ENCODE results near the gene NEU1.

DNA sequence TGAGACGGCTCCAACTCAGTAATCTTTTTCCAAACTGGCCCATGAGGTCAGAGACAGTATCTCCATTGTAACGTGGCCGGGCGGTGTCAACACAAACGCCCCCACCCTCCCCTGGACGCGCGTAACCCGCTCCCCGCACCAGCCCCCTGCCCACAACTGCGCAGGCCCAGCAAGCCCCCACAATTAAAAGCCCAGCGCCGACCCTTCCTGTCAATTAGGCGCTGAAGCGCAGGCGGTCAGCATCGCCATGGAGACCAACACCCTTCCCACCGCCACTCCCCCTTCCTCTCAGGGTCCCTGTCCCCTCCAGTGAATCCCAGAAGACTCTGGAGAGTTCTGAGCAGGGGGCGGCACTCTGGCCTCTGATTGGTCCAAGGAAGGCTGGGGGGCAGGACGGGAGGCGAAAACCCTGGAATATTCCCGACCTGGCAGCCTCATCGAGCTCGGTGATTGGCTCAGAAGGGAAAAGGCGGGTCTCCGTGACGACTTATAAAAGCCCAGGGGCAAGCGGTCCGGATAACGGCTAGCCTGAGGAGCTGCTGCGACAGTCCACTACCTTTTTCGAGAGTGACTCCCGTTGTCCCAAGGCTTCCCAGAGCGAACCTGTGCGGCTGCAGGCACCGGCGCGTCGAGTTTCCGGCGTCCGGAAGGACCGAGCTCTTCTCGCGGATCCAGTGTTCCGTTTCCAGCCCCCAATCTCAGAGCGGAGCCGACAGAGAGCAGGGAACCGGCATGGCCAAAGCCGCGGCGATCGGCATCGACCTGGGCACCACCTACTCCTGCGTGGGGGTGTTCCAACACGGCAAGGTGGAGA lies 47.4 kb downstream of the NEU1 start, which contains the start of the genes HSPA1A and HSPA1L:
- TF ChIP-seq POLR2A (IDR thresholded peaks at IDR 0.05) (peak; percentile 98 to 100 (median 100)), CTCF (IDR thresholded peaks at IDR 0.05) (peak in 1 of 6 experiments; percentile 13)
